ENCODE data around the gene SAMD11. TPM values are rescaled to one million over a fixed set of nuclear protein-coding genes. Genes with fewer than 3 reads are reported as not detected.

The SAMD11 gene
- total and polyA plus RNA-seq, 2 of the 8 experiments (the other 6 are each of a cell fraction or from before 2014, with no cell fraction given) = 0.18 to 0.30 TPM

- no peaks in the 10 kb centered on the region for H3K79me1 ChIP-seq (ENCODE audit: low read depth, low read length)
- no peak overlapping the region for H2BK20ac ChIP-seq (ENCODE audit: low read length)
- no peak overlapping the region for H3K18ac ChIP-seq (ENCODE audit: extremely low read depth, low read length)
- ChIA-PET POLR2A (ENCODE audit: partially characterized antibody) (no interaction called here), CTCF (ENCODE audit: partially characterized antibody) (interaction anchor here (0.9 kb wide), 1 partner anchor 24 kb away, joined by 3 read pairs; no protein-coding TSS in a partner anchor)
- H3K9me3 ChIP-seq (ENCODE audit: insufficient read depth in 2 of 2, low read depth in 1 of 2, low read length in 1 of 2) = no peaks in the 10 kb centered on the region; a peak in 1 of 4 replicates
- no peak overlapping the region for H2BK15ac ChIP-seq (ENCODE audit: low read length)
- DNase-seq (ENCODE audit: low read depth in 1 of 2, low spot score in 2 of 2) (no peak), FAIRE-seq (no peak)
- H3K23me2 ChIP-seq (ENCODE audit: low read depth, low read length) = no peaks in the 10 kb centered on the region
- no peak overlapping the region for H3K9ac ChIP-seq (replicated peaks in 1 of 4; ENCODE audit: extremely low read depth in 1 of 4, low read depth in 3 of 4, low read length in 3 of 4)
- H3K4me3 ChIP-seq (ENCODE audit: extremely low read depth in 1 of 4, insufficient read depth in 2 of 4, low read depth in 3 of 4, low read length in 4 of 4) = no peak overlapping the region
- no peak overlapping the region for H4K91ac ChIP-seq (replicated peaks; ENCODE audit: insufficient read length, low read length)
- H4K5ac ChIP-seq (ENCODE audit: insufficient read length, low read depth, low read length) = no peak overlapping the region
- H3K27me3 ChIP-seq (replicated peaks in 1 of 4; ENCODE audit: control insufficient read depth in 3 of 4, extremely low read depth in 1 of 4, insufficient read depth in 3 of 4, low read length in 3 of 4) = peaks cover 0 to 5% (median 1%) of the 10 kb centered on the region in 4 experiments; a peak in 1 of 7 replicates
- H2AFZ ChIP-seq (ENCODE audit: low read length) = no peak overlapping the region
- no peak overlapping the region for H3K56ac ChIP-seq (replicated peaks; ENCODE audit: insufficient read length, low read depth, low read length)
- H2AK5ac ChIP-seq (ENCODE audit: low read depth, low read length) = no peak overlapping the region
- H3K4ac ChIP-seq (replicated peaks; ENCODE audit: insufficient read length, low read depth, low read length) = no peak overlapping the region
- no peaks in the 10 kb centered on the region for H3K79me2 ChIP-seq (ENCODE audit: control insufficient read depth in 1 of 2, insufficient read depth in 2 of 2, low read length in 2 of 2)
- H3K27ac ChIP-seq (ENCODE audit: low read depth, low read length) = no peak overlapping the region
- TF ChIP-seq E2F6 (IDR thresholded peaks at IDR 0.05) (no peak), BCL11A (IDR thresholded peaks at IDR 0.05; ENCODE audit: low read depth in 2 of 2, low read length in 2 of 2) (no peak), SIN3A (conservative IDR thresholded peaks at IDR 0.05 in 1 of 2, IDR thresholded peaks at IDR 0.05 in 1 of 2; ENCODE audit: low read depth in 1 of 2, low read length in 2 of 2) (no peak), CHD1 (IDR thresholded peaks at IDR 0.05; ENCODE audit: low read depth, low read length) (no peak), POLR2A (IDR thresholded peaks at IDR 0.05; ENCODE audit: control extremely low read depth in 1 of 2, low read depth in 2 of 2, low read length in 2 of 2) (no peak)
- H3K4me1 ChIP-seq (replicated peaks in 1 of 4; ENCODE audit: control insufficient read depth in 3 of 4, insufficient read depth in 4 of 4, low read length in 3 of 4) = no peaks in the 10 kb centered on the region
- no peak overlapping the region for H2BK5ac ChIP-seq (ENCODE audit: low read depth, low read length)
- no peaks in the 10 kb centered on the region for H3K36me3 ChIP-seq (ENCODE audit: control insufficient read depth in 2 of 4, insufficient read depth in 4 of 4, low read length in 3 of 4)
- H2BK120ac ChIP-seq (replicated peaks; ENCODE audit: low read depth, low read length) = no peak overlapping the region
- no peak overlapping the region for H4K8ac ChIP-seq (ENCODE audit: extremely low read depth, insufficient read depth, low read length)
- no peak overlapping the region for H3K14ac ChIP-seq (ENCODE audit: insufficient read length)
- no peak overlapping the region for H2BK12ac ChIP-seq (ENCODE audit: low read depth, low read length)
- no peak overlapping the region for H3K4me2 ChIP-seq (ENCODE audit: insufficient read depth in 1 of 2, low read depth in 2 of 2, low read length in 2 of 2)
- no peak overlapping the region for H3K23ac ChIP-seq (ENCODE audit: insufficient read length)
- no peaks in the 10 kb centered on the region for H4K20me1 ChIP-seq (replicated peaks in 1 of 2; ENCODE audit: control insufficient read depth in 1 of 2, insufficient read depth in 2 of 2, low read length in 2 of 2)
Observed at GRCh38 chr1:888297-888696, 35.4 kb upstream of the SAMD11 start.
